Measurements from ENCODE around the gene PCDH1.

PCDH1 gene

GRCh38 chr5:141852448-141852847 lies 25.8 kb downstream of the PCDH1 start:
- DNase-seq: no peak

- DNase-seq: no peak
Observed at GRCh38 chr5:141851195-141851874, 26.9 kb downstream of the PCDH1 start.

- DNase-seq: no peak
Observed at GRCh38 chr5:141850786-141851185, 27.4 kb downstream of the PCDH1 start.

GRCh38 chr5:141850244-141850768 lies 27.9 kb downstream of the PCDH1 start:
- peak; percentile 32 for DNase-seq

- peak; percentile 72 for DNase-seq
Observed at GRCh38 chr5:141849415-141850243, 28.6 kb downstream of the PCDH1 start.

- DNase-seq: peak; percentile 32
Observed at GRCh38 chr5:141848744-141849414, 29.3 kb downstream of the PCDH1 start.

GRCh38 chr5:141846031-141846430 lies 32.2 kb downstream of the PCDH1 start:
- DNase-seq: no peak

GRCh38 chr5:141845371-141845851 lies 32.8 kb downstream of the PCDH1 start:
- no peak for DNase-seq

- DNase-seq: no peak
Observed at GRCh38 chr5:141844414-141845097, 33.7 kb downstream of the PCDH1 start.

GRCh38 chr5:141843156-141843927 lies 34.9 kb downstream of the PCDH1 start:
- no peak for DNase-seq

- DNase-seq: no peak
Observed at GRCh38 chr5:141841378-141842180, 36.6 kb downstream of the PCDH1 start.

- DNase-seq: no peak
Observed at GRCh38 chr5:141840826-141841360, 37.3 kb downstream of the PCDH1 start.

GRCh38 chr5:141840280-141840812 lies 37.9 kb downstream of the PCDH1 start:
- no peak for DNase-seq

- no peak for DNase-seq
Observed at GRCh38 chr5:141839015-141839513, 39.1 kb downstream of the PCDH1 start.

- DNase-seq: no peak
Observed at GRCh38 chr5:141838326-141839014, 39.7 kb downstream of the PCDH1 start.

GRCh38 chr5:141835928-141836670 lies 42.1 kb downstream of the PCDH1 start:
- no peak for DNase-seq

GRCh38 chr5:141834331-141834730 lies 43.9 kb downstream of the PCDH1 start:
- no peak for DNase-seq

- DNase-seq: no peak
Observed at GRCh38 chr5:141832131-141832530, 46.1 kb downstream of the PCDH1 start.

GRCh38 chr5:141828162-141828561 lies 50.0 kb downstream of the PCDH1 start:
- DNase-seq: no peak

All from stimulated activated CD4-positive, alpha-beta T cell treated with anti-CD3 and anti-CD28 coated beads, Interleukin-4, amount 100 ng/mL, for 1 hour (primary cell).